ENCODE data around the gene RAB3B.

The RAB3B gene

GRCh38 chr1:51859333-51859732 lies 131.2 kb downstream of the RAB3B start:
- Mint-ChIP-seq H3K9me3 (no peaks in the 10 kb centered on the region), H3K4me3 (no peak overlapping the region), H3K4me1 (peaks cover 37% of the 10 kb centered on the region), H3K36me3 (peaks cover 33% of the 10 kb centered on the region), H3K27ac (peak overlapping the region; percentile 50)
- DNase-seq (ENCODE audit: low spot score in 2 of 2) (peak in 1 of 2 donors; percentile 33), ATAC-seq (no peak)

- peak overlapping the region; percentile 50 for H3K27ac Mint-ChIP-seq
- H3K9me3 Mint-ChIP-seq = no peaks in the 10 kb centered on the region
- no peak overlapping the region for H3K4me3 Mint-ChIP-seq
- H3K36me3 Mint-ChIP-seq = peaks cover 33% of the 10 kb centered on the region
- peaks cover 37% of the 10 kb centered on the region for H3K4me1 Mint-ChIP-seq
- ATAC-seq = no peak
- DNase-seq (ENCODE audit: low spot score in 2 of 2) = no peak
These were observed 131.6 kb downstream of the RAB3B start for GRCh38 chr1:51858892-51859291.

Data from stimulated activated effector memory CD8-positive, alpha-beta T cell treated with anti-CD3 and anti-CD28 coated beads, Interleukin-12 subunit alpha, Interleukin-12 subunit beta, amount 100 ng/mL, for 72 hours (primary cell).